Activated CD8-positive, alpha-beta T cell treated with anti-CD3 and anti-CD28 coated beads for 36 hours (primary cell): ENCODE measurements around the gene ACSL1. TPM values are rescaled to one million over a fixed set of nuclear protein-coding genes. Genes with fewer than 3 reads are reported as not detected.

Experiments used
- ATAC-seq: fragments of 200-7000 bp; cut with Tn5 transposase; one replicate; pipeline ENCODE4 v1.10.0; 2021; ENCODE audit warnings: mild to moderate bottlenecking, moderate library complexity
- CTCF ChIA-PET: fragments of 350-600 bp; sonication (Branson Sonifier 250); formaldehyde crosslinking; loops from one replicate; lab custom pipeline; 2021; ENCODE audit warnings: antibody characterized with exemption; lab: Charles Lee
- POLR2A ChIA-PET: fragments of 350-600 bp; sonication (Branson Sonifier 250); formaldehyde crosslinking; loops from one replicate; lab custom pipeline; 2021; ENCODE audit warnings: antibody characterized with exemption; lab: Charles Lee
- DNase-seq: peaks from one replicate; pipeline ENCODE4 v3.0.0-alpha.2; 2020
- H3K27ac Mint-ChIP-seq: one replicate; pipeline ENCODE4 v1.8.0; 2021; ENCODE audit warnings: mild to moderate bottlenecking, mixed read lengths
- H3K27me3 Mint-ChIP-seq: one replicate; pipeline ENCODE4 v1.8.0; 2021; ENCODE audit warnings: mixed read lengths
- H3K36me3 Mint-ChIP-seq: one replicate; pipeline ENCODE4 v1.8.0; 2021; ENCODE audit warnings: low read depth, mixed read lengths
- H3K4me1 Mint-ChIP-seq: one replicate; pipeline ENCODE4 v1.8.0; 2021; ENCODE audit warnings: low read depth, mixed read lengths
- H3K4me3 Mint-ChIP-seq: one replicate; pipeline ENCODE4 v1.8.0; 2021; ENCODE audit warnings: mild to moderate bottlenecking, moderate library complexity, mixed read lengths
- H3K9me3 Mint-ChIP-seq: one replicate; pipeline ENCODE4 v1.8.0; 2021; ENCODE audit warnings: mixed read lengths
- intact Hi-C: fragments of 100-400 bp; cut with micrococcal nuclease; formaldehyde crosslinking; loops from one replicate; pipeline ENCODE4 v1.10.0; 2022
- total RNA-seq, 2 experiments: library from RNA; stranded (reverse); gene quantifications; one replicate each; pipeline ENCODE4 v1.2.3, GENCODE V29; 2021
- TF ChIP-seq, protein P1 (sequence below): fragments of 200-600 bp; IDR thresholded peaks from one replicate; pipeline ENCODE4 v1.8.0; 2022; ENCODE audit warnings: antibody characterized with exemption, mild to moderate bottlenecking

ACSL1 gene
- total RNA-seq, 2 experiments from 2014 or later, result 12.8 to 13.1 TPM

DNA sequence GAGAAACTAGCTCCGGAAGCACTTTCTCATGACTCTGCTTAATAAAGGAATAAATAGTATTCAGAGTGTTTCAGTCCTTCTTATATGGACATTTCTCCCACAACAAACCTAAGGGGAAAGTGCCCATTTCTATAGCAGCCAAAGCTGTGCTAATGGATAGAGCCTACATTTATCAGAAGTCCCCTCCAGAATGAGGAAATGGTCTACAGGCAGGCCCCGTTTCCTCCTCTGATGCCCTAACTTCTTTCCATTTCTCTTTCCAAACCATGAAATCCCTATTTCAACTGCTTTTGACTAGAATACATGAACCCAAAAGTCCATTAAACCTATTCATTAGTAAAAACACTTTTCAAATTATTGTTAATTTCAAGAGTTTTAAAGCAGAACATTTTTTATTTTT, 4.5 kb downstream of the ACSL1 start:
- intact Hi-C loops, result loop anchor here (5.0 kb wide), 1 partner anchor 74 kb away; no protein-coding TSS in a partner anchor
- H3K27ac Mint-ChIP-seq, result no peak overlapping the region
- H3K27me3 Mint-ChIP-seq, result no peaks in the 10 kb centered on the region
- H3K4me1 Mint-ChIP-seq, result peaks cover 56% of the 10 kb centered on the region
- TF ChIP-seq, protein P1, sequence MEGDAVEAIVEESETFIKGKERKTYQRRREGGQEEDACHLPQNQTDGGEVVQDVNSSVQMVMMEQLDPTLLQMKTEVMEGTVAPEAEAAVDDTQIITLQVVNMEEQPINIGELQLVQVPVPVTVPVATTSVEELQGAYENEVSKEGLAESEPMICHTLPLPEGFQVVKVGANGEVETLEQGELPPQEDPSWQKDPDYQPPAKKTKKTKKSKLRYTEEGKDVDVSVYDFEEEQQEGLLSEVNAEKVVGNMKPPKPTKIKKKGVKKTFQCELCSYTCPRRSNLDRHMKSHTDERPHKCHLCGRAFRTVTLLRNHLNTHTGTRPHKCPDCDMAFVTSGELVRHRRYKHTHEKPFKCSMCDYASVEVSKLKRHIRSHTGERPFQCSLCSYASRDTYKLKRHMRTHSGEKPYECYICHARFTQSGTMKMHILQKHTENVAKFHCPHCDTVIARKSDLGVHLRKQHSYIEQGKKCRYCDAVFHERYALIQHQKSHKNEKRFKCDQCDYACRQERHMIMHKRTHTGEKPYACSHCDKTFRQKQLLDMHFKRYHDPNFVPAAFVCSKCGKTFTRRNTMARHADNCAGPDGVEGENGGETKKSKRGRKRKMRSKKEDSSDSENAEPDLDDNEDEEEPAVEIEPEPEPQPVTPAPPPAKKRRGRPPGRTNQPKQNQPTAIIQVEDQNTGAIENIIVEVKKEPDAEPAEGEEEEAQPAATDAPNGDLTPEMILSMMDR, result no peak
- POLR2A ChIA-PET, result interaction anchor here (0.5 to 1.4 kb wide), 3 partner anchors 28 to 90 kb away, joined by 3 to 8 read pairs (median 3); partner anchors contain the start of gene CENPU
- CTCF ChIA-PET, result interaction anchor here (0.9 to 2.7 kb wide), 2 partner anchors 76 to 77 kb away, joined by 3 to 13 read pairs; no protein-coding TSS in a partner anchor
- H3K9me3 Mint-ChIP-seq, result no peaks in the 10 kb centered on the region
- no peak overlapping the region for H3K4me3 Mint-ChIP-seq
- ATAC-seq, result no peak
- peaks cover 3% of the 10 kb centered on the region for H3K36me3 Mint-ChIP-seq
- DNase-seq, result no peak

DNA sequence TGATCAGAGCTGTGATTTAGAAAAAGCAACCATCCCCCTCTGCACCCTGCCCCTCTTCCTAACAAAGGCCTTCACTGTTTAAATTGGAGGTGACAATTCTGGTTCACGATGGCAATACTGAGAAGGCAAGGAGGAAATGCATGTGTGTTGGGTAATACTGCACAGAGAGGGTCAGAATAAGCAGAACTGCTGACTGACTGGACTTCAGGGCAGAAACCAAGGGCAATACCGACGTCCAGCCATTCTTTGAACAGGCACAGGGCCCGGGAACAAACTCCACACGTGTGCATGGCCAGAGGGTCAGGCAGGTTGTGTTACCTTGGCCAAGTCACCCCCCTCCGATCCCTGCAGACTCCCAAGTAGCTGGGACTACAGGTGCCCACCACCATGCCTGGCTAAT, 6.0 kb downstream of the ACSL1 start:
- TF ChIP-seq, protein P1, result no peak
- POLR2A ChIA-PET, result interaction anchor here (1.0 to 1.2 kb wide), 2 partner anchors 28 to 78 kb away, joined by 3 read pairs; no protein-coding TSS in a partner anchor
- DNase-seq, result no peak
- peaks cover 66% of the 10 kb centered on the region for H3K4me1 Mint-ChIP-seq
- H3K27ac Mint-ChIP-seq, result no peak overlapping the region
- intact Hi-C loops, result loop anchor here (5.0 kb wide), 1 partner anchor 72 kb away; no protein-coding TSS in a partner anchor
- no peak overlapping the region for H3K4me3 Mint-ChIP-seq
- H3K27me3 Mint-ChIP-seq, result no peaks in the 10 kb centered on the region
- no peaks in the 10 kb centered on the region for H3K9me3 Mint-ChIP-seq
- no peak for ATAC-seq
- H3K36me3 Mint-ChIP-seq, result peaks cover 3% of the 10 kb centered on the region
- CTCF ChIA-PET, result interaction anchor here (0.5 to 2.7 kb wide), 5 partner anchors 28 to 1144 kb away, joined by 3 to 13 read pairs (median 3); no protein-coding TSS in a partner anchor

DNA sequence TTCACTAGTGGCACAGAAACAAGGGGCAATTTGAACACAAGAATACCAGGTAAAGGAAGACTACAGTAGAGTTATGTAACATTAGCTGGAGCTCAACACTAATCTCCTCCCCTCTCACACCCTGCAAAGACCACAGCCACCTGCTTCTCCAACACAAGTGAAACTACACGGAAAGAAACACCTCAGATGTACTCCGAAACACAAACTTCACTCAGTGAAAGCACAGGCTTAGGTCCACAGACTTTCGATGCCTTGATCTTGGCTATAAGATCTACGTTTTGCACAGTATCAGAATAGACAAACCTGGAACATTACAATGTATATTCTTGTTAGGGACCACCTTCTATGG, 7.6 kb downstream of the ACSL1 start:
- intact Hi-C loops, result no loop called here
- peaks cover 54% of the 10 kb centered on the region for H3K4me1 Mint-ChIP-seq
- H3K9me3 Mint-ChIP-seq, result no peaks in the 10 kb centered on the region
- ATAC-seq (peak; percentile 49), DNase-seq (peak; percentile 34)
- no peaks in the 10 kb centered on the region for H3K27me3 Mint-ChIP-seq
- CTCF ChIA-PET, result interaction anchor here (1.4 kb wide), 1 partner anchor 54 kb away, joined by 3 read pairs; no protein-coding TSS in a partner anchor
- no peak overlapping the region for H3K27ac Mint-ChIP-seq
- TF ChIP-seq, protein P1, result no peak
- peaks cover 3% of the 10 kb centered on the region for H3K36me3 Mint-ChIP-seq
- H3K4me3 Mint-ChIP-seq, result no peak overlapping the region
- POLR2A ChIA-PET, result interaction anchor here (0.6 kb wide), 1 partner anchor 25 kb away, joined by 3 read pairs; no protein-coding TSS in a partner anchor

DNA sequence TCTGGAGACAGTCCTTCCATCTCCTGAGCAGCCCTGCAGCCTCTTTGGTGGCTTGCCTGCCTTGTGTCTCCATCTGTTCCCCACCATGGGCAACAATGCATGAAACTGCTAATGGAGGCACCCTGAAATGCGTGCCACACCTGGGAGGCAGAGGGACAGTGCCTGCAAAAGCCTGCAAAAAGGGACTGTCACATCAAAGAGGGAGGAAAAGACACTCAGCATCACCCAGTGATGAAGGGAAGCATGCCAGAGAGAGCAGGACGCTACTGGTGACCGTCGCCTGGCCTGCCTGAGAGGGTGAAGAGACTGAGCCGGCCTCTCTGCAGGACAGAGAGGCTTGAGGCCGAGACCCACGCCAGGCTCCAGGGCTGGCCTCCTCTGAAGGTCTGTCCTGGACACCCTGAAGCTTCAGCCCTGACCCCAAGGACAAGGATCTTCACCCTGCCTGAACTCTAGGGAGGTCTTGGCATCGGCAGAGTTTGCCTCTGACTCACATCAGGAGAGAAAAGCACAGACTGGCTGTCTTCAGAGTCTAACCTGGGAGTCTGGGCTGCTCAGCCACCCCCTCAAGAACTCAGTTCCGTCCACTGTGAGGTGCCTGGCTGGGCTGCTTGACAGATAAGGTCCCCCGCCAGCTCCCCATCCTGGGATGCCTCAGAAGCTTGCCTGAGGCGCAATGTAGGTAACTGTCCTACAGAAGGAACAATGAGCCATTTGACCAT, 8.1 kb downstream of the ACSL1 start:
- ATAC-seq (no peak), DNase-seq (no peak)
- Mint-ChIP-seq H3K36me3 (no peaks in the 10 kb centered on the region), H3K9me3 (no peaks in the 10 kb centered on the region), H3K27ac (no peak overlapping the region), H3K4me3 (no peak overlapping the region), H3K4me1 (peaks cover 48% of the 10 kb centered on the region), H3K27me3 (no peaks in the 10 kb centered on the region)
- ChIA-PET CTCF (no interaction called here), POLR2A (interaction anchor here (0.6 kb wide), 1 partner anchor 25 kb away, joined by 3 read pairs; no protein-coding TSS in a partner anchor)
- TF ChIP-seq, protein P1, result no peak
- intact Hi-C loops, result no loop called here

DNA sequence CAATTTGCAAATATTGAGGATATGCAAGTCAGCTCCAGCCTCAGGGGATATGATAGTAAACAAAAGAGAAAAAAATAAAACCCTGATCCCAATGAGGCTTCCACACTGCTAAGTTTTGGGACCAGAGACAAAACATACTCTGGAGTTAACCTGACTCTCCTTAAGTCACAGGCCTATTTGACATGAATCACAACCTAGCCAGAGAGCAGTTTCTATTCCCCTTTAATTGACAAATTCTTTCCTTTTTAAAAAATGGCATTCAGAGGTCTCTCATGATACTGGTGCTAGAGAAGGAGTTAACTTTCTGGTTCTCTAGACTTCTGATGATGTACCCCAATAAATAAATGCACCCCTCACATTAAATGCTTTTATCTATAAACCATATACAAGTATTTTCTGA, 8.8 kb downstream of the ACSL1 start:
- no peak for DNase-seq
- no peaks in the 10 kb centered on the region for H3K27me3 Mint-ChIP-seq
- H3K4me3 Mint-ChIP-seq, result no peak overlapping the region
- H3K9me3 Mint-ChIP-seq, result no peaks in the 10 kb centered on the region
- TF ChIP-seq, protein P1, result no peak
- ChIA-PET CTCF (no interaction called here), POLR2A (no interaction called here)
- no peak overlapping the region for H3K27ac Mint-ChIP-seq
- ATAC-seq, result no peak
- intact Hi-C loops, result no loop called here
- H3K36me3 Mint-ChIP-seq, result no peaks in the 10 kb centered on the region
- peaks cover 42% of the 10 kb centered on the region for H3K4me1 Mint-ChIP-seq
